OCI-LY1 (cell line): ENCODE data around the gene GPRIN1.

ENCODE experiments used
- CTCF ChIP-seq: fragments of 200-600 bp; sonication (generic), shearing (Covaris generic); IDR thresholded peaks from 2 replicates; pipeline ENCODE4 v1.5.1; 2017; ENCODE audit warnings: mild to moderate bottlenecking, antibody characterized with exemption, low read length, moderate library complexity, mixed read lengths
- EZH2 ChIP-seq: fragments of 200-600 bp; sonication (generic), shearing (Covaris generic); IDR thresholded peaks from 2 replicates; pipeline ENCODE4 v1.8.0; 2017; ENCODE audit warnings: borderline replicate concordance, mixed run types, mild to moderate bottlenecking, antibody characterized with exemption, low read length, moderate library complexity, mixed read lengths

GRCh38 chr5:176550275-176550831 lies 59.6 kb downstream of the GPRIN1 start:
- TF ChIP-seq EZH2 (no peak), CTCF (no peak)
